HCT116 (cell line): Measurements from ENCODE around the gene ARHGAP23. TPM values are rescaled to one million over a fixed set of nuclear protein-coding genes. Genes with fewer than 3 reads are reported as not detected.

Experiments
- ATAC-seq: fragments of 200-7000 bp; cut with Tn5 transposase; 2 replicates; pipeline ENCODE4 v1.9.1; 2020; ENCODE audit warnings: mild to moderate bottlenecking, moderate library complexity
- BruUV-seq: library from RNA; stranded (reverse); fragments of 400-500 nt; replicated peaks from 2 replicates; lab custom pipeline; 2021; lab: Mats Ljungman, UMichigan
- CTCF ChIA-PET: fragments of 300-600 bp; sonication (Branson Sonifier 250); formaldehyde crosslinking; loops from one replicate; lab custom pipeline; 2021; ENCODE audit warnings: antibody characterized with exemption; lab: Charles Lee
- POLR2A ChIA-PET: fragments of 300-600, 350-600 bp; sonication (Branson Sonifier 250); formaldehyde crosslinking; loops from one replicate; lab custom pipeline; 2021; ENCODE audit warnings: antibody characterized with exemption; lab: Charles Lee
- RAD21 ChIA-PET, 2 experiments: fragments of 300-600 bp; sonication (Branson Sonifier 250); formaldehyde crosslinking; loops; one replicate each; lab custom pipeline; 2023; ENCODE audit warnings: low total read pairs in 2 of 2; ENCODE audit not compliant: uncharacterized antibody in 2 of 2, unreplicated experiment in 2 of 2, low non-redundant PET in 1 of 2; lab: Charles Lee
- DNase-seq: peaks from one replicate; pipeline ENCODE4 v3.0.0-alpha.2; 2010; ENCODE audit warnings: low read depth, low spot score
- H2AFZ ChIP-seq: fragments of 200-600 bp; shearing (Covaris generic), sonication (generic); 2 replicates; pipeline ENCODE4 v1.6.1; 2017; ENCODE audit warnings: low read depth, mixed run types, mixed read lengths, antibody characterized with exemption, low read length; ENCODE audit not compliant: poor library complexity, severe bottlenecking
- H3K27ac ChIP-seq: 2 replicates; pipeline ENCODE4 v1.5.1; 2012; ENCODE audit warnings: low read depth, low read length
- H3K27me3 ChIP-seq: fragments of 200-600 bp; sonication (generic); 2 replicates; pipeline ENCODE4 v1.6.1; 2016; ENCODE audit warnings: mixed run types, low read length, mixed read lengths; ENCODE audit not compliant: insufficient read depth
- H3K36me3 ChIP-seq, 2 experiments: fragments of 200-500 bp in 1 of 2; fragments of 200-600 bp in 1 of 2; sonication (Bioruptor generic) in 1 of 2; sonication (generic) in 1 of 2; 2 replicates each; pipeline versions ENCODE4 v1.5.1 to v1.6.1; 2014 to 2016; ENCODE audit warnings: low read length in 2 of 2, inconsistent platforms in 1 of 2, mixed read lengths in 1 of 2, mixed run types in 1 of 2; ENCODE audit not compliant: insufficient read depth in 2 of 2, control insufficient read depth in 1 of 2
- H3K4me1 ChIP-seq, 2 experiments: fragments of 200-600 bp in 1 of 2; sonication (generic) in 1 of 2; 2 replicates each; pipeline versions ENCODE4 v1.5.1 to v1.6.1; 2012 to 2017; ENCODE audit warnings: low read length in 2 of 2, inconsistent platforms in 1 of 2, mild to moderate bottlenecking in 1 of 2, mixed read lengths in 1 of 2, mixed run types in 1 of 2, moderate library complexity in 1 of 2; ENCODE audit not compliant: insufficient read depth in 2 of 2, control insufficient read depth in 1 of 2
- H3K4me2 ChIP-seq: fragments of 200-600 bp; sonication (generic); 2 replicates; pipeline ENCODE4 v1.6.1; 2017; ENCODE audit warnings: mixed run types, low read length, mixed read lengths
- H3K4me3 ChIP-seq, 2 experiments: fragments of 200-600 bp in 1 of 2; sonication (generic) in 1 of 2; replicated peaks in 1 of 2; 2 replicates each; pipeline ENCODE4 v1.5.1; 2011 to 2016; ENCODE audit warnings: low read length in 2 of 2, control low read depth in 1 of 2, low read depth in 1 of 2, mild to moderate bottlenecking in 1 of 2, mixed read lengths in 1 of 2, mixed run types in 1 of 2
- H3K79me2 ChIP-seq: fragments of 200-600 bp; sonication (generic); 2 replicates; pipeline ENCODE4 v1.6.1; 2017; ENCODE audit warnings: mild to moderate bottlenecking, mixed run types, low read length, moderate library complexity, mixed read lengths; ENCODE audit not compliant: insufficient read depth
- H3K9ac ChIP-seq: fragments of 200-600 bp; sonication (generic); 2 replicates; pipeline ENCODE4 v1.6.1; 2016; ENCODE audit warnings: low read length, mixed read lengths
- H3K9me2 ChIP-seq: fragments of 200-600 bp; sonication (generic), shearing (Covaris generic); 2 replicates; pipeline ENCODE4 v1.6.1; 2017; ENCODE audit warnings: mixed run types, mild to moderate bottlenecking, moderate library complexity; ENCODE audit not compliant: insufficient read depth
- H3K9me3 ChIP-seq, 2 experiments: fragments of 200-500 bp in 1 of 2; fragments of 200-600 bp in 1 of 2; sonication (Bioruptor generic) in 1 of 2; sonication (generic) in 1 of 2; 2 replicates each; pipeline ENCODE4 v1.6.1; 2014 to 2017; ENCODE audit warnings: low read length in 2 of 2, mixed read lengths in 2 of 2, inconsistent platforms in 1 of 2, low read depth in 1 of 2, mild to moderate bottlenecking in 1 of 2, mixed run types in 1 of 2, moderate library complexity in 1 of 2; ENCODE audit not compliant: control insufficient read depth in 1 of 2, insufficient read depth in 1 of 2
- H4K20me1 ChIP-seq: fragments of 200-600 bp; sonication (generic), shearing (Covaris generic); 2 replicates; pipeline ENCODE4 v1.6.1; 2017; ENCODE audit warnings: mixed run types, mild to moderate bottlenecking, moderate library complexity; ENCODE audit not compliant: insufficient read depth
- ATF3 ChIP-seq: IDR thresholded peaks from 2 replicates; pipeline ENCODE4 v1.6.1; 2012
- CEBPB ChIP-seq: IDR thresholded peaks from 2 replicates; pipeline ENCODE4 v1.6.1; 2012; ENCODE audit warnings: low read depth
- CTCF ChIP-seq, 3 experiments: fragments of 200-600 bp in 1 of 3; sonication (generic) in 1 of 3; IDR thresholded peaks in 2 of 3; conservative IDR thresholded peaks in 1 of 3; 2 replicates each; pipeline ENCODE4 v1.5.1; 2012 to 2017; ENCODE audit warnings: low read depth in 2 of 3, low read length in 2 of 3, antibody characterized with exemption in 1 of 3, borderline replicate concordance in 1 of 3, control low read depth in 1 of 3, mild to moderate bottlenecking in 1 of 3, mixed read lengths in 1 of 3, mixed run types in 1 of 3, moderate library complexity in 1 of 3; ENCODE audit not compliant: insufficient read depth in 1 of 3
- EGR1 ChIP-seq: IDR thresholded peaks from 2 replicates; pipeline ENCODE4 v1.6.1; 2012; ENCODE audit warnings: low read depth
- ELF1 ChIP-seq: IDR thresholded peaks from 2 replicates; pipeline ENCODE4 v1.6.1; 2012; ENCODE audit warnings: low read depth, borderline replicate concordance
- EZH2phosphoT487 ChIP-seq: fragments of 200-600 bp; IDR thresholded peaks from 2 replicates; pipeline ENCODE4 v1.6.1; 2018; ENCODE audit warnings: antibody characterized with exemption, borderline replicate concordance
- JUND ChIP-seq: IDR thresholded peaks from 2 replicates; pipeline ENCODE4 v1.6.1; 2012
- MAX ChIP-seq: IDR thresholded peaks from 2 replicates; pipeline ENCODE4 v1.6.1; 2012
- POLR2A ChIP-seq: IDR thresholded peaks from 2 replicates; pipeline ENCODE4 v1.7.0; 2011; ENCODE audit warnings: borderline replicate concordance; ENCODE audit not compliant: insufficient read depth, insufficient read length; ENCODE audit errors: extremely low read depth
- REST ChIP-seq: IDR thresholded peaks from 2 replicates; pipeline ENCODE4 v1.6.1; 2012; ENCODE audit warnings: low read depth
- SIN3A ChIP-seq: IDR thresholded peaks from 2 replicates; pipeline ENCODE4 v1.6.1; 2012; ENCODE audit warnings: low read depth
- SP1 ChIP-seq: IDR thresholded peaks from 2 replicates; pipeline ENCODE4 v1.6.1; 2012; ENCODE audit warnings: low read depth
- TCF7L2 ChIP-seq: IDR thresholded peaks from 2 replicates; pipeline ENCODE4 v1.7.0; 2011; ENCODE audit warnings: borderline replicate concordance, inconsistent platforms; ENCODE audit not compliant: insufficient read depth, insufficient read length; ENCODE audit errors: extremely low read depth
- intact Hi-C: fragments of 100-400 bp; cut with micrococcal nuclease; formaldehyde crosslinking; loops from 2 replicates; pipeline ENCODE4 v1.10.0; 2022
- total RNA-seq: library from RNA; stranded (reverse); gene quantifications from one replicate; pipeline ENCODE4 v1.2.1, GENCODE V29; 2021; ENCODE audit not compliant: unreplicated experiment

Gene ARHGAP23
- total RNA-seq, 1 experiment from 2014 or later = 41.0 TPM

- ATAC-seq = no peak
- TF ChIP-seq SIN3A = no peak
- TF ChIP-seq SP1 = no peak
- no peak for TF ChIP-seq TCF7L2
- TF ChIP-seq EGR1 = no peak
- TF ChIP-seq CTCF (IDR thresholded peaks at IDR 0.05 in 2 of 3, conservative IDR thresholded peaks at IDR 0.05 in 1 of 3; ENCODE audit: borderline replicate concordance in 1 of 3, insufficient read depth in 1 of 3, low read depth in 2 of 3, low read length in 2 of 3) = no peak
- no peak for TF ChIP-seq REST
- TF ChIP-seq CEBPB = no peak
- no peak for TF ChIP-seq ELF1
- TF ChIP-seq POLR2A = no peak
- TF ChIP-seq EZH2phosphoT487 = no peak
- no peak for TF ChIP-seq ATF3
- TF ChIP-seq JUND = no peak
- no peak for TF ChIP-seq MAX
Measured at GRCh38 chr17:38511150-38512108, 83.2 kb downstream of the ARHGAP23 start.

More at GRCh38 chr17:38511150-38512108, 83.2 kb downstream of the ARHGAP23 start:
- Histone ChIP-seq H3K9me2 (no peaks in the 10 kb centered on the region), H3K27me3 (no peaks in the 10 kb centered on the region), H3K9me3 (no peaks in the 10 kb centered on the region), H3K9ac (no peak overlapping the region), H2AFZ (no peak overlapping the region), H3K79me2 (no peaks in the 10 kb centered on the region), H3K4me2 (peak overlapping the region; percentile 25; the same call in 1 of the 2 replicates), H4K20me1 (no peaks in the 10 kb centered on the region), H3K36me3 (no peaks in the 10 kb centered on the region), H3K4me3 (no peak overlapping the region), H3K4me1 (peaks cover 0 to 22% of the 10 kb centered on the region in 2 experiments; a peak in 2 of 4 replicates), H3K27ac (no peak overlapping the region)
- ChIA-PET CTCF (interaction anchor here (1.6 to 3.5 kb wide), 2 partner anchors 47 to 73 kb away, joined by 4 to 14 read pairs; no protein-coding TSS in a partner anchor), POLR2A (no interaction called here), RAD21 (no interaction called here)
- intact Hi-C loops = no loop called here
- TSS peak; percentile 56 for BruUV-seq
- DNase-seq = no peak
